Left lung (tissue), 10 donors: Measurements from ENCODE around the gene OXCT1. TPM values are rescaled to one million over a fixed set of nuclear protein-coding genes. Genes with fewer than 3 reads are reported as not detected.

Experiments
- ATAC-seq: fragments of 200-7000 bp; cut with Tn5 transposase; one replicate; pipeline ENCODE4 v1.9.1; 2020; ENCODE audit warnings: moderate library complexity
- DNase-seq, 4 donors: peaks; one replicate each; pipeline ENCODE4 v3.0.0-alpha.2; 2013 to 2020
- H3K27ac ChIP-seq, 2 donors: fragments of 200-600 bp; sonication (generic) in 1 of 2; one replicate each; pipeline versions ENCODE4 v1.5.0 to v1.8.0; 2020 to 2021
- H3K27me3 ChIP-seq, 2 donors: fragments of 200-600 bp; sonication (generic) in 1 of 2; one replicate each; pipeline versions ENCODE4 v1.5.0 to v1.8.0; 2020 to 2021
- H3K36me3 ChIP-seq, 2 donors: fragments of 200-600 bp; sonication (generic) in 1 of 2; one replicate each; pipeline versions ENCODE4 v1.5.0 to v1.8.0; 2020 to 2021
- H3K4me1 ChIP-seq, 2 donors: fragments of 200-600 bp; one replicate each; pipeline ENCODE4 v1.8.0; 2021
- H3K4me3 ChIP-seq, 2 donors: fragments of 200-600 bp; sonication (generic) in 1 of 2; one replicate each; pipeline versions ENCODE4 v1.5.0 to v1.8.0; 2020 to 2021; ENCODE audit warnings: mild to moderate bottlenecking in 1 of 2
- H3K9me3 ChIP-seq, 2 donors: fragments of 200-600 bp; sonication (generic) in 1 of 2; one replicate each; pipeline versions ENCODE4 v1.5.0 to v1.8.0; 2020 to 2021
- CTCF ChIP-seq, 2 donors: fragments of 200-600 bp; sonication (generic) in 1 of 2; IDR thresholded peaks; one replicate each; pipeline versions ENCODE4 v1.5.0 to v1.8.0; 2021; ENCODE audit warnings: antibody characterized with exemption in 2 of 2
- intact Hi-C, 2 donors: fragments of 100-400 bp; cut with DNase I; formaldehyde crosslinking; loops; one replicate each; pipeline versions ENCODE4 v1.11.2 to v1.14.2; 2022
- polyA plus RNA-seq, 6 donors: library from polyadenylated mRNA; unstranded; fragments of 120-200 nt; gene quantifications; one replicate each; pipeline ENCODE4 v1.2.1, GENCODE V29; 2013; ENCODE audit not compliant: insufficient read length in 6 of 6
- total RNA-seq, 2 donors: library from RNA; stranded (reverse); fragmentation: NEBNext Ultra II Directional; extraction: Animal tissue kit (Norgen Biotek cat#: 25700); gene quantifications; one replicate each; pipeline ENCODE4 v1.2.1, GENCODE V29; 2021
- donor health status: DM: no; HTN: yes; CAD: no.
- donor health status: DM: no; HTN: no; CAD: no.

Gene OXCT1
- total and polyA plus RNA-seq, 8 donors: 20.5 to 27.3 (median 23.4) TPM

- intact Hi-C loops: no loop called here
- no peaks in the 10 kb centered on the region for H3K27me3 ChIP-seq
- no peak for DNase-seq
- no peak overlapping the region for H3K4me3 ChIP-seq
- no peak for ATAC-seq
- TF ChIP-seq CTCF (IDR thresholded peaks at IDR 0.05): no peak
- H3K36me3 ChIP-seq: peaks cover 0 to 8% of the 10 kb centered on the region in 2 donors
- H3K27ac ChIP-seq: no peak overlapping the region
- H3K9me3 ChIP-seq: no peaks in the 10 kb centered on the region
- no peaks in the 10 kb centered on the region for H3K4me1 ChIP-seq
Measured at GRCh38 chr5:41755705-41756104, 114.5 kb downstream of the OXCT1 start.

- Histone ChIP-seq H3K4me1 (no peaks in the 10 kb centered on the region), H3K27me3 (no peaks in the 10 kb centered on the region), H3K27ac (no peak overlapping the region), H3K36me3 (peaks cover 0 to 8% of the 10 kb centered on the region in 2 donors), H3K9me3 (no peaks in the 10 kb centered on the region), H3K4me3 (no peak overlapping the region)
- no peak for TF ChIP-seq CTCF (IDR thresholded peaks at IDR 0.05)
- DNase-seq (no peak), ATAC-seq (no peak)
- intact Hi-C loops: no loop called here
Measured at GRCh38 chr5:41754857-41755256, 115.4 kb downstream of the OXCT1 start.

- TF ChIP-seq CTCF (IDR thresholded peaks at IDR 0.05): no peak
- no peak overlapping the region for H3K4me3 ChIP-seq
- H3K36me3 ChIP-seq: peaks cover 0 to 5% of the 10 kb centered on the region in 2 donors
- intact Hi-C loops: no loop called here
- DNase-seq: no peak
- H3K9me3 ChIP-seq: no peaks in the 10 kb centered on the region
- H3K27ac ChIP-seq: no peak overlapping the region
- H3K27me3 ChIP-seq: no peaks in the 10 kb centered on the region
- no peaks in the 10 kb centered on the region for H3K4me1 ChIP-seq
- ATAC-seq: no peak
Measured at GRCh38 chr5:41751867-41752266, 118.4 kb downstream of the OXCT1 start.

DNA sequence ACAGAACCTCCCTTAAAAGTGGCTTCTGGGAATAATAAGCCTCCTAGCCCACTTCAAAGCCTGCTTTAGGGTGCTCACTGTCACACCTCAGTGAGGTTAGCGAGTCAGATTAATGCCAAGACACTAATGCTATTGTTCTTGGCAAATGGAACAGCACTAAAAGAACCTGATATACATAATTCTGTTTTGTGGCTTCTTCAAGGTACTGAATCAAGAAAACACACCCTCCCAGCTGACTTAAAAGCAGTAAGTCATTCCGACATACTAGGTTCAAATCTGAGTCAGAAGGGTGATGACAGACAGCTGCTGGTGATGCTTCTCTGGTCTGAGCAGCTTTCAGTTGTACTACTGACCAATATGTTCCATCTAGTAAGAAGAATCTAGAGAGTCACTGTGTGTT, 121.6 kb downstream of the OXCT1 start:
- Histone ChIP-seq H3K36me3 (no peaks in the 10 kb centered on the region), H3K27me3 (no peaks in the 10 kb centered on the region), H3K27ac (no peak overlapping the region), H3K9me3 (no peaks in the 10 kb centered on the region), H3K4me3 (no peak overlapping the region), H3K4me1 (no peaks in the 10 kb centered on the region)
- DNase-seq (no peak), ATAC-seq (no peak)
- TF ChIP-seq CTCF (IDR thresholded peaks at IDR 0.05): no peak
- intact Hi-C loops: no loop called here

DNA sequence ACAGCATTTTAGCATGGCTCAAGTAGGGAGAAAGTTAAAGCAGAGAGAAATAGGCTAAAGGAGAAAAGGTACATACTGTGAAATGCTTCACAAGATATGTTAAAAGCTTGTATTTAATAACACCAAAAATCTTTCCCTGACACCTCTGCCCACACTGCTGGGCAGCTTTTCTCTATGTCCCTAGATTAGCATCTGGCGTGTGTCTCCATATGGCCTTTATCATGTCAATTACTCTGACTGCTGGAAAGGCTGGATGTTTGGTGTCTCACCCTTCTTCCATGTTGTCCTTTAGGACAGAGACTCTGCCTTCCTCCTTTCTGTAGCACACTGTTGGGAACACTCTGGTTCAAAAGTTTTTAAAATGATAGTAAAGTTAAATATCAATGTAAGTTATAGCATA, 122.5 kb downstream of the OXCT1 start:
- intact Hi-C loops: no loop called here
- DNase-seq (no peak), ATAC-seq (no peak)
- no peak for TF ChIP-seq CTCF (IDR thresholded peaks at IDR 0.05)
- Histone ChIP-seq H3K4me1 (no peaks in the 10 kb centered on the region), H3K4me3 (no peak overlapping the region), H3K27me3 (no peaks in the 10 kb centered on the region), H3K27ac (no peak overlapping the region), H3K9me3 (no peaks in the 10 kb centered on the region), H3K36me3 (no peaks in the 10 kb centered on the region)
